Adipose tissue (tissue), 3 donors: ENCODE data around the gene ITPR1. TPM values are rescaled to one million over a fixed set of nuclear protein-coding genes. Genes with fewer than 3 reads are reported as not detected.

Experiments used
- H3K27ac ChIP-seq: one replicate; pipeline ENCODE4 v1.5.1; 2013; ENCODE audit warnings: low read depth, low read length
- WGBS, 3 donors: extraction: QIAGEN DNeasy Blood & Tissue Kit; methylation state at CpG; one replicate each; pipeline ENCODE4 v1.1.7; 2013; 5-methylcytosine and 5-hydroxymethylcytosine counted together
- polyA plus RNA-seq, 3 donors: library from polyadenylated mRNA; stranded (reverse); fragments of 200-250 nt; gene quantifications; one replicate each; pipeline ENCODE4 v1.2.3, GENCODE V29; 2013
- donor health status: healthy with polysubstance abuse.
- donor health status: Bipolar disorder and iron deficiency.
- donor health status: healthy.

Gene ITPR1
- polyA plus RNA-seq, 3 donors = 3.5 to 14.2 (median 9.7) TPM

GRCh38 chr3:4808637-4809036 lies 315.5 kb downstream of the ITPR1 start:
- WGBS, 3 donors = 35 to 84% (median 74%) methylated on average over 4 of the region's 4 CpGs
- H3K27ac ChIP-seq = no peak overlapping the region

- H3K27ac ChIP-seq = no peak overlapping the region
- WGBS, 3 donors = 87 to 91% (median 91%) methylated on average over 3 of the region's 3 CpGs
These were observed 316.8 kb downstream of the ITPR1 start for GRCh38 chr3:4809922-4810321.

GRCh38 chr3:4812591-4812990 lies 319.4 kb downstream of the ITPR1 start:
- H3K27ac ChIP-seq = no peak overlapping the region
- WGBS, 3 donors = 76 to 79% (median 76%) methylated on average over 5 of the region's 5 CpGs

- 82 to 92% (median 83%) methylated on average over 6 of the region's 6 CpGs for WGBS, 3 donors
- H3K27ac ChIP-seq = no peak overlapping the region
These were observed 320.8 kb downstream of the ITPR1 start for GRCh38 chr3:4813909-4814304.

DNA sequence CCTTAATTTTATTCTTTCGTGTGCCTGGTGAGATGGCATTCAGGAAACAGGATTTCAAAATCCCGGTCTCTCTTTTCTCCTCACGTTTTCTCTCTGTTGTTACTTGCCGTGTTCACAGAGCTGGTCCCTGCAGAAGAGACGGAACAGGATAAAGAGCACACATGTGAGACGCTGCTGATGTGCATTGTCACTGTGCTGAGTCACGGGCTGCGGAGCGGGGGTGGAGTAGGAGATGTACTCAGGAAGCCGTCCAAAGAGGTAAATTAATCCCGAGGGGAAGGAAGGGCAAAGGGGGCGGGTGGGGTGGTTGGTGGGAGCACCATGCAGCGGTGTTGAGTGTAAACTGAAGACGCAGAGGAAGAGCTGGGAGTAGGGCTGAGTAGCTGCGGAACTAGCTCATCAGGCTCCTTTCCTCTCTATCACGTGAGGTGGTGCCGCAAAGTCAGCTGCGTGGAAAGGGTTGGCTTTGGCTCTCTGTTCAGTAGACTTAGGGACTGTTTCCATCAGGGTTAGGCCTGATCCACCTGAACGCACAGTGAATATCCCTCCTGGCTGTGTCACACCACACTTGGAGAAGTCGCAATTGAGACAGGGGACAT lies 321.3 kb downstream of the ITPR1 start:
- 52 to 89% (median 57%) methylated on average over 17 to 20 of the region's 20 CpGs for WGBS, 3 donors
- no peak overlapping the region for H3K27ac ChIP-seq

GRCh38 chr3:4814904-4815574 lies 321.9 kb downstream of the ITPR1 start:
- 93 to 96% (median 94%) methylated on average over 13 of the region's 13 CpGs for WGBS, 3 donors
- H3K27ac ChIP-seq = no peak overlapping the region

- H3K27ac ChIP-seq = no peak overlapping the region
- 95 to 99% (median 98%) methylated on average over 7 of the region's 7 CpGs for WGBS, 3 donors
These were observed 323.2 kb downstream of the ITPR1 start for GRCh38 chr3:4816306-4816705.

DNA sequence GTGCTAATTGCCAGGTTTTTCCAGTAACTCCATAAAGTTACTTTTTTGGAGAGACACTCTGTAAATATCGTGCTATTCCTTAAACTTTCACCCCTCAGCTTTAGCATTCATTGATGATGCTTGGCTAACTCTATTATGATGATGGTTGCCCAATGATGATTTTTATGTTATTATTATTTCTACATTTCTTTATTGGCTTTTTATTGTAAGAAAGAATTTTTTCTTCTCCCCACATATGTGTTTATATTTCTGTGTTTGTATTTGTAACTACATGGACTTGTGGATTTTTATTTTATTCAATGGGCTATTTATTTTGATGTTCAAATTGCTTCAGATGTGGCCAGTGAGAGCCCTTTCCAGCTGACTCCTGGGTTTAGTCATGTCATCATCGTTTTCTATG lies 323.6 kb downstream of the ITPR1 start:
- 67 to 81% (median 75%) methylated on average over 2 of the region's 2 CpGs for WGBS, 3 donors
- H3K27ac ChIP-seq = no peak overlapping the region

DNA sequence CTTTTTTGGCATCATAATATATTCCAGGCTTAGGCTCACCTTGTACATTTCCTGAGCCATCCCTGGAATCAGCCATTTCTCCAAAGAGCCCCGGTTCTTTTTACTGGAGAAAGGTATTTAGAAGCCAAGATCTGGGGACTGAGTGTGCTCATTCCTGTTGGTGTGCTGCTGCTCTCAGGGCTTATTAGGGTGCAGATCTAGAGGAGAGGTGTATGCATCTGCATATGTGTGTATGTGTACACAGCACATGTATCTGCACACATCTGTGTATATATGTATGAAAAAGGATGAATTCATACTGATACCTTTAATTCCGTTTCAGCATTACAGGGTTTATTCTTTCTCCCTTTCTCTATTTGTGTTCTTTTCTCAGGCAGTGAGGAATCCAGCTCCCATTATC lies 324.0 kb downstream of the ITPR1 start:
- no peak overlapping the region for H3K27ac ChIP-seq
- WGBS, 3 donors = 72 to 92% (median 77%) methylated on average over 2 of the region's 2 CpGs

GRCh38 chr3:4818164-4818563 lies 325.0 kb downstream of the ITPR1 start:
- no peak overlapping the region for H3K27ac ChIP-seq
- WGBS, 3 donors = 97 to 98% (median 98%) methylated on average over 13 of the region's 13 CpGs

- 94 to 97% (median 96%) methylated on average over 12 of the region's 12 CpGs for WGBS, 3 donors
- no peak overlapping the region for H3K27ac ChIP-seq
These were observed 326.0 kb downstream of the ITPR1 start for GRCh38 chr3:4818986-4819693.

DNA sequence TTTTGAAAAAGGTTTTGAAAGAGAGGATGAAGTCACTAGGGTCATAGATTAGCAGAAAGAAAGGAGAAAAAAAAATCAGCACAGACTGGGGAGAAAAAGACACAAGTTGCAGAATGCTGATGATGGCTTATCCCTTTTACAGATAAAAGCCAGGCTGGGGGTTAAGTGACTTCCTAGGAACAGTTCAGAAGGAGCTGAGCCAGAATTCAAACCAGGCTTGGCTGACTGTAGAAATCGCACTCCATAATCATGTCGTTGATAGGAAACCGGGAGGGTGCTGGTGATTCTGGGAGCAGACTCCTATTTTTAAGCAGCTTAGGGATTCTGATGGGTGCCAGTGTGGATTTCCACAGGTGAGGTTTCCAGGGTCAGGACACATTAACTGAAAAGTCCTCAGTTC lies 326.6 kb downstream of the ITPR1 start:
- no peak overlapping the region for H3K27ac ChIP-seq
- WGBS, 3 donors = 62 to 81% (median 75%) methylated on average over 3 of the region's 3 CpGs

DNA sequence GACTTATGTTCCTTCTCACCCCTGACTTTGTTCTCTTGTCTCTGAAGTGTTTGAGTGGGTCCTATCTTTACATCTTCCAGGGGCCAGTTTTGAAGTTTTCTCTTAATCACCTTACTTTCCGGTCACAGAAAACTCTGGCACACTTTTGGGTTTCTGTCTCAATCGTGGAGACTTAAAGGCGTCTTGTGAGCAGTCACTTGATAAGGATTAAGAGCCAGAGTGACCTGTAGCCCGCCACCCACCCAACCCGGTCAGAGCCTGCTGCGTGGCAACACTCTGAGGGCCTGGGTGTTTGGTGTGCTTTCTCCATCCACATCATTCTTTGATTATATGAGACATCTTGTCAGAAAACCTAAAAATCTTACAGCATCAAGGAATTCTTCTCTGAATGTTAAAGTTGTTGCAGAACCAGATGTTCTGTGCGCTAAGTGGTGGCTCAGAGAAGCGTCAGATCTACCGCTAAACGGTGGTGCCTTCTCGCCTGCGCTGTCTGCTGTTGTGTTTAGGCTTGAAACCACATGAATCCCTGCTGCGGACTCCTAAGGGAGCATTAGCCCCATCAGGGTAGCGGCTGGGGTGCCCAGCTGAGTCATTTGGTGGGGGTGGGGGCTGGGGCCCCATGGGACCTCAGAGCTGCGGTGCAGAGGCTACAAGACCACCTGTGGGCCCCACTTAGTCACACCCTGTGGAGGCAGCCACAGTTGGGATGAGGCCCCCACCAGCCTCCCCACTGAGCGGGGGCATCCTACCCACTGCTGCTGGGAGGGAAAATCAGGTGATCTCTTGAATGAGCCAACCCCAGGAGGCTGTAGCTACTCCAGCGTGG lies 327.4 kb downstream of the ITPR1 start:
- 93 to 96% (median 94%) methylated on average over 17 of the region's 17 CpGs for WGBS, 3 donors
- no peak overlapping the region for H3K27ac ChIP-seq

DNA sequence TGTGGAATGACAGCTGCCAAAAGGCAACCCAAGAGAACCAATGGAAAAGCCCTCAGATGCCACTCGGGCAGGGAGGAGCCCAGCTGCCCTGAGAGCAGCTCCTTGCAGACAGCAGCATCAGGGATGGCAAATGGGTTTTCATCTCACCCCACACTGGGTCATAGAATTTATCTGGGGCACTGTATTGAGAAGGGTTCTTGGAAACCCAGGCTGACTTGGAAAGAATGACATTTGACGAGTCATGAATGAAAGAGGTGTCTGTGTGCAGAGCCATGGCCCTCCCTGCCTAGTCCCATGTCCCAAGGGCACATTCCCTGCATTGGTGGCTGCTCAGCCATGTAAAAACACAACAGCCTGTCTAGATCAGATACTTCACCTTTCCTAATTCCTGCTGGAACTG lies 328.2 kb downstream of the ITPR1 start:
- WGBS, 3 donors = 87 to 94% (median 93%) methylated on average over 2 of the region's 2 CpGs
- H3K27ac ChIP-seq = no peak overlapping the region

GRCh38 chr3:4821975-4822374 lies 328.8 kb downstream of the ITPR1 start:
- 80 to 92% (median 85%) methylated on average over 11 of the region's 11 CpGs for WGBS, 3 donors

GRCh38 chr3:4822568-4822967 lies 329.4 kb downstream of the ITPR1 start:
- H3K27ac ChIP-seq = no peak overlapping the region
- 93 to 98% (median 96%) methylated on average over 6 of the region's 6 CpGs for whole genome bisulfite sequencing, 3 donors

More at GRCh38 chr3:4821975-4822374, 328.8 kb downstream of the ITPR1 start:
- H3K27ac ChIP-seq = no peak overlapping the region

DNA sequence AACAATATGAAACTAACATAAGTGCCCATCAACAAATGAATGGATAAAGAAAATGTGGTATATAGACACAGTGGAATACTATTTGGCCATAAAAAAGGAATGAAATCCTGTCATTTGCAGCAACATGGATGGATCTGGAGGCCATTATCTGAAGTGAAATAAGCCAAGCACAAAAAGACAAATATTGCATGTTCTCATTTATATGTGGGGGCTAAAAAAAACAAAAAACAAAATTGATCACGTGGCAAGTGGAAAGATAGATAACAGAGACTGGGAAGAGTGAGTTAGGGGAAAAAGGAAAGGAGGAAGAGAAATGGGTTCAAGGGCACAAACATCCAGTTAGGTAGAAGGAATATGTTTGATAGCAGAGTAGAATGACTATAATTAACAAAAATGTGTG lies 330.2 kb downstream of the ITPR1 start:
- WGBS, 3 donors = 93 to 97% (median 94%) methylated on average over 1 of the region's 1 CpG
- no peak overlapping the region for H3K27ac ChIP-seq

DNA sequence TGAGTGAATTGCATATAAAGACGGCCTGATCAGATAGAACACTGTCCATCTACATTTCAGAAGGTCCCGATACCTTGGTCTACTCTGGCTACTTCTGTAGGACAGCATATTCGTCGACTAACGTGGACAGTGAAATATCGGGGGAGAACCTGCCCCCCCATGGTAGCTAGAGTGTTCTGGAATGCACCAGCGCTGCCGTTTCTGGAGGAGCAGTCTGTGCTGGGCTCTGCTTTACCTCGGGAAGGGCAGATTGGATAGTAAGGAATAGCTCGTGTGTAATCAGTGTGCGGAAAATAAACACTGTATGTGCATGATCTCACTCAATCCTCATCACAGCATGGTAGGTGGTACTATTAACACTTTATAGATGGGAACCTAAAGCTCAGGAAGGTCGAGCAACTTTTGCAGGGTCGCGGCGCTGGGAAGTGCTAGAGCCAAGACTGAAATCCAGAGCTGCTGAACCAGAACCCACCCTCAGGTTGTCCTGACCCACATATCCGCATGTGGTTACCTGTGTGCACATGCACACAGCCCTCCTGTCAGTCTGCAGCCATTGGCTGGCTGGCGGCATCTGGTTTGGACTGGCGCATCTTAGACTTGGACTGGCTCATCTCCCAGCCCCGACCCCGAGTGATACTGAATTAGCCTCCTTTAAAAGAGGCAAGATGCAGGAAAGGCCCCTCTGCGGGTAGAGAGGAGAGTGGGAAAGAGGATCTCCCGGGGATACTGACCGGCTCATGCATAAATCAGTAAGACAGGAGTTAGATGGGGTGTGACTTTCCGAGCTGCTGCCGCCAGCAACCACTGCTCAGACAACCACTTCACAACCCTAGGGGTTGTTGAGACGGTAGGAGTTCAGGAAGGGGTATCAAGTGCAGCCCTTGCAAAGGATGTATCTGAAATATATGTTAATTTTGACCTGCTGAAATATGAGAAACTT lies 331.1 kb downstream of the ITPR1 start:
- 93 to 94% (median 93%) methylated on average over 26 of the region's 26 CpGs for WGBS, 3 donors
- H3K27ac ChIP-seq = no peak overlapping the region
